DOHH2 (cell line): ENCODE measurements around the gene UNC119B.

Experiments
- H3F3A ChIP-seq: fragments of 200-600 bp; sonication (generic), shearing (Covaris generic); 2 replicates; pipeline ENCODE4 v1.6.0; 2016; ENCODE audit warnings: antibody characterized with exemption, mild to moderate bottlenecking; ENCODE audit not compliant: control insufficient read depth, insufficient read depth
- H3K27ac ChIP-seq: fragments of 200-600 bp; sonication (generic); 2 replicates; pipeline ENCODE4 v1.5.1; 2014; ENCODE audit warnings: low read depth, mild to moderate bottlenecking, low read length, moderate library complexity
- H3K27me3 ChIP-seq: fragments of 200-600 bp; sonication (generic); 2 replicates; pipeline ENCODE4 v1.6.1; 2014; ENCODE audit warnings: mild to moderate bottlenecking, low read length, mixed read lengths; ENCODE audit not compliant: control insufficient read depth
- H3K36me3 ChIP-seq: fragments of 200-600 bp; sonication (generic); 2 replicates; pipeline ENCODE4 v1.6.1; 2014; ENCODE audit warnings: mild to moderate bottlenecking, low read length, moderate library complexity, mixed read lengths; ENCODE audit not compliant: control insufficient read depth
- H3K4me1 ChIP-seq: fragments of 200-600 bp; sonication (generic); 2 replicates; pipeline ENCODE4 v1.6.1; 2014; ENCODE audit warnings: mild to moderate bottlenecking, low read length, mixed read lengths; ENCODE audit not compliant: control insufficient read depth
- H3K4me2 ChIP-seq: fragments of 200-600 bp; sonication (generic); 2 replicates; pipeline ENCODE4 v1.6.0; 2014; ENCODE audit warnings: mild to moderate bottlenecking, low read length, moderate library complexity
- H3K4me3 ChIP-seq: fragments of 200-600 bp; sonication (generic); 2 replicates; pipeline ENCODE4 v1.5.1; 2014; ENCODE audit warnings: mild to moderate bottlenecking, low read length, mixed read lengths
- H3K79me2 ChIP-seq: fragments of 200-600 bp; sonication (generic); 2 replicates; pipeline ENCODE4 v1.6.1; 2014; ENCODE audit warnings: mild to moderate bottlenecking, low read length, mixed read lengths; ENCODE audit not compliant: control insufficient read depth
- H3K9me2 ChIP-seq: fragments of 200-600 bp; sonication (generic); replicated peaks from 2 replicates; pipeline ENCODE4 v1.6.1; 2014; ENCODE audit warnings: mild to moderate bottlenecking, low read length, mixed read lengths; ENCODE audit not compliant: control insufficient read depth
- H3K9me3 ChIP-seq: fragments of 200-600 bp; sonication (generic); 2 replicates; pipeline ENCODE4 v1.6.1; 2014; ENCODE audit warnings: antibody characterized with exemption, low read length, mixed read lengths; ENCODE audit not compliant: control insufficient read depth, insufficient read depth
- H4K20me1 ChIP-seq: fragments of 200-600 bp; sonication (generic); 2 replicates; pipeline ENCODE4 v1.6.0; 2014; ENCODE audit warnings: low read depth, mild to moderate bottlenecking, antibody characterized with exemption, low read length, moderate library complexity; ENCODE audit not compliant: control insufficient read depth, insufficient read depth
- CTCF ChIP-seq: fragments of 200-600 bp; sonication (generic); IDR thresholded peaks from one replicate; pipeline ENCODE4 v1.5.1; 2014; ENCODE audit warnings: antibody characterized with exemption, mild to moderate bottlenecking, low read depth, low read length; ENCODE audit not compliant: poor library complexity, severe bottlenecking
- EZH2phosphoT487 ChIP-seq: fragments of 200-600 bp; sonication (generic); IDR thresholded peaks from 2 replicates; pipeline ENCODE4 v1.6.1; 2017; ENCODE audit warnings: borderline replicate concordance, mild to moderate bottlenecking, antibody characterized with exemption, low read length, moderate library complexity, mixed read lengths

The UNC119B gene

GRCh38 chr12:120763250-120763649 lies 53.0 kb downstream of the UNC119B start:
- Histone ChIP-seq H3K36me3 (peaks cover 41% of the 10 kb centered on the region), H3K4me1 (peaks cover 38% of the 10 kb centered on the region), H3K79me2 (peaks cover 2% of the 10 kb centered on the region; the same call in 1 of the 2 replicates), H3K4me2 (no peak overlapping the region), H3K4me3 (no peak overlapping the region), H3K9me3 (no peaks in the 10 kb centered on the region), H3K27ac (no peak overlapping the region), H3K9me2 (no peaks in the 10 kb centered on the region), H4K20me1 (no peaks in the 10 kb centered on the region), H3K27me3 (no peaks in the 10 kb centered on the region), H3F3A (peaks cover 9% of the 10 kb centered on the region)
- TF ChIP-seq EZH2phosphoT487 (no peak), CTCF (no peak)

GRCh38 chr12:120764816-120765215 lies 54.6 kb downstream of the UNC119B start:
- H3K4me2 ChIP-seq = no peak overlapping the region
- H3K4me3 ChIP-seq = no peak overlapping the region
- TF ChIP-seq EZH2phosphoT487 (no peak), CTCF (no peak)
- H3K79me2 ChIP-seq = peaks cover 2% of the 10 kb centered on the region; the same call in 1 of the 2 replicates
- no peak overlapping the region; the same call in 1 of the 2 replicates for H3K27ac ChIP-seq
- no peaks in the 10 kb centered on the region for H3K9me3 ChIP-seq
- H3K27me3 ChIP-seq = no peaks in the 10 kb centered on the region
- H4K20me1 ChIP-seq = no peaks in the 10 kb centered on the region
- no peaks in the 10 kb centered on the region for H3K9me2 ChIP-seq
- H3F3A ChIP-seq = peaks cover 12% of the 10 kb centered on the region
- peaks cover 51% of the 10 kb centered on the region for H3K4me1 ChIP-seq
- H3K36me3 ChIP-seq = peaks cover 49% of the 10 kb centered on the region

GRCh38 chr12:120766566-120766965 lies 56.3 kb downstream of the UNC119B start:
- Histone ChIP-seq H3K79me2 (peaks cover 2% of the 10 kb centered on the region; the same call in 1 of the 2 replicates), H3F3A (peaks cover 12% of the 10 kb centered on the region), H3K9me2 (no peaks in the 10 kb centered on the region), H4K20me1 (no peaks in the 10 kb centered on the region), H3K4me2 (peak overlapping the region; percentile 79), H3K27ac (peak overlapping the region; percentile 77), H3K9me3 (no peaks in the 10 kb centered on the region), H3K4me1 (peaks cover 66% of the 10 kb centered on the region), H3K36me3 (peaks cover 45% of the 10 kb centered on the region), H3K27me3 (no peaks in the 10 kb centered on the region), H3K4me3 (peak overlapping the region; percentile 64)
- TF ChIP-seq CTCF = no peak
- TF ChIP-seq EZH2phosphoT487 = no peak
